ENCODE data around the gene IPO13.

DNA sequence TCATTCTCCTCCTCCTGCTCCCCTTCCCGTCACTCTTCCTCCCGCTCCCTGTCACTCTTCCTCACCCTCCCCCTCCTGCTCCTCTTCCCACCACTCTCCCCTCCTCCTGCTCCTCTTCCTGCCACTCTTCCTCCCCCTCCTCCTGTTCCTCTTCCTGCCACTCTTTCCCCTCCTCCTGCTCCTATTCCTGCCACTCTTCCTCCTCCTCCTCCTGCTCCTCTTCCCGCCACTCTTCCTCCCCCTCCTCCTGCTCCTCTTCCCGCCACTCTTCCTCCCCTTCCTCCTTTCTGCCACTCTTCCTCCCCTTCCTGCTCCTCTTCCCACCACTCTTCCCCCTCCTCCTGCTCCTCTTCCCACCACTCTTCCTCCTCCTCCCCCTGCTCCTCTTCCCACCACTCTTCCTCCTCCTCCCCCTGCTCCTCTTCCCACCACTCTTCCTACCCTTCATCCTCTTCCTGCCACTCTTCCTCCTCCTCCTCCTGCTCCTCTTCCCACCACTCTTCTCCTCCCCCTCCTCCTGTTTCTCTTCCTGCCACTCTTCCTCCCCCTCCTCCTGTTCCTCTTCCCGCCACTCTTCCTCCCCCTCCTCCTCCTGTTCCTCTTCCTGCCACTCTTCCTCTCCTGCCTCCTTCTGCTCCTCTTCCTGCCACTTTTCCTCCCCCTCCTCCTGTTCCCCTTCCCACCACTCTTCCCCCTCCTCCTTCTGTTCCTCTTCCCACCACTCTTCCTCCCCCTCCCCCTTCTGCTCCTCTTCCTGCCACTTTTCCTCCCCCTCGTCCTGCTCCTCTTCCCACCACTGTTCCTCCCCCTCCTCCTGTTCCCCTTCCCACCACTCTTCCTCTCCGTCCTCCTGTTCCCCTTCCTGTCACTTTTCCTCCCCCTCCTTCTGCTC, 41.8 kb upstream of the IPO13 start:
- TF ChIP-seq TAF1 (IDR thresholded peaks at IDR 0.05; ENCODE audit: borderline replicate concordance, insufficient read depth, low read length): no peak
- no peak for TF ChIP-seq POLR2AphosphoS5 (IDR thresholded peaks at IDR 0.05; ENCODE audit: low read depth, low read length)
- TF ChIP-seq REST (IDR thresholded peaks at IDR 0.05; ENCODE audit: insufficient read depth in 1 of 2, low read depth in 2 of 2, low read length in 2 of 2): no peak
- no peak for TF ChIP-seq SIN3A (IDR thresholded peaks at IDR 0.05; ENCODE audit: borderline replicate concordance, insufficient read depth, low read length)
